ENCODE results near the gene NFATC3. TPM values are rescaled to one million over a fixed set of nuclear protein-coding genes. Genes with fewer than 3 reads are reported as not detected.

NFATC3 gene
- total RNA-seq, 4 donors from 2014 or later: 22.6 to 74.0 (median 48.4) TPM

DNA sequence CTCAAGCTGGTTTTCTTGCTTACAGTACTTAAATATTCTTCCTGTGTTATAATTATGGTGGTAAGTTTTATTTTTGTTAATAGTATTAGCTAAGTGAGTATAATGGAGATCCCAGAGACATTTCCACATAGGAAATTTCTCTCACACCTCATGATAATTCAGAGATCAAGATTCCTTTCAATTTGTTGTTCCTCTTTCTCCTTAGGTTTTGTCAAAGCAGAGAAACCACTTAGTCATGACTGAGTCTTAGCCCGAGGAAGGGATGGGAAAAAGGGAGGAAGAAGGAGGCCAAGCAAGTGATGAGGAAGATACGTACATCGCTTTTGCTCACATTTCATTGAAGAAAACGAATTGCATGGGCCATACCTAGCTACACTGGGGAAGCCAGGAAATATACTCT is 132.3 kb downstream of the NFATC3 start:
- H3K36me3 ChIP-seq: no peaks in the 10 kb centered on the region
- no peaks in the 10 kb centered on the region for H3K27me3 ChIP-seq
- H3K4me3 ChIP-seq: no peak overlapping the region
- TF ChIP-seq, protein P1, sequence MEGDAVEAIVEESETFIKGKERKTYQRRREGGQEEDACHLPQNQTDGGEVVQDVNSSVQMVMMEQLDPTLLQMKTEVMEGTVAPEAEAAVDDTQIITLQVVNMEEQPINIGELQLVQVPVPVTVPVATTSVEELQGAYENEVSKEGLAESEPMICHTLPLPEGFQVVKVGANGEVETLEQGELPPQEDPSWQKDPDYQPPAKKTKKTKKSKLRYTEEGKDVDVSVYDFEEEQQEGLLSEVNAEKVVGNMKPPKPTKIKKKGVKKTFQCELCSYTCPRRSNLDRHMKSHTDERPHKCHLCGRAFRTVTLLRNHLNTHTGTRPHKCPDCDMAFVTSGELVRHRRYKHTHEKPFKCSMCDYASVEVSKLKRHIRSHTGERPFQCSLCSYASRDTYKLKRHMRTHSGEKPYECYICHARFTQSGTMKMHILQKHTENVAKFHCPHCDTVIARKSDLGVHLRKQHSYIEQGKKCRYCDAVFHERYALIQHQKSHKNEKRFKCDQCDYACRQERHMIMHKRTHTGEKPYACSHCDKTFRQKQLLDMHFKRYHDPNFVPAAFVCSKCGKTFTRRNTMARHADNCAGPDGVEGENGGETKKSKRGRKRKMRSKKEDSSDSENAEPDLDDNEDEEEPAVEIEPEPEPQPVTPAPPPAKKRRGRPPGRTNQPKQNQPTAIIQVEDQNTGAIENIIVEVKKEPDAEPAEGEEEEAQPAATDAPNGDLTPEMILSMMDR (IDR thresholded peaks at IDR 0.05): no peak
- TF ChIP-seq POLR2A (IDR thresholded peaks at IDR 0.05): no peak
- no peak overlapping the region for H3K27ac ChIP-seq
- no peaks in the 10 kb centered on the region for H3K9me3 ChIP-seq
- DNase-seq: no peak
- no peaks in the 10 kb centered on the region for H3K4me1 ChIP-seq
- intact Hi-C loops (cut with DNase I; ENCODE audit: low total_unique reads): no loop called here

DNA sequence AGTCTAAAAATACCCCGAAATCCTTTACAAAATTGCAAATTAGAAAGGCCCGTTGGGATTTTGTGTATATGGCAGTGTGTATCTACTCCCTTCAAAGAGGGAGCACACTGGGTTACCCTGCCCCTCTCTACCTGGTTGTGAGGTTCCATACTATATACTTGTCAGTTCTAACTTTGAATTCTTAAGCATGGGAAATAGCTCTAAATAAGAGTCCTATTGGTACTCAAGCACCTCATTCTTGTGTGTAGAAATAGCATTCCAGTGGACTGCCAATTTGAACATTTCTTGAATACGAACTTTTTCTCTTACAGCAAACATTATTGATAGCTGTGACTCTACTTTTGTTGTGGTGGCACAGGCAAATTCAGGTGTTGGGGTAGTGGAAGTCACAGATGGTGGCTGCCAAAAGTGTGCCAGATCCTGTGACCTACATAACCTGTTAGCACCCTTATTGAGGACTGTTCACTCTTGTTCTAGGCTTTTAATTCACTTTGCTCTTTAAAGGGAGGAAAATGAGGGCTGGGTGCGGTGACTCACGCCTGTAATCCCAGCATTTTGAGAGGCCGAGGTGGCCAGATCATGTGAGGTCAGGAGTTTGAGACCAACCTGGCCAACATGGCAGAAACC is 134.7 kb downstream of the NFATC3 start:
- no peak for DNase-seq
- Histone ChIP-seq H3K4me1 (no peaks in the 10 kb centered on the region), H3K36me3 (no peaks in the 10 kb centered on the region), H3K27me3 (no peaks in the 10 kb centered on the region), H3K27ac (no peak overlapping the region), H3K4me3 (no peak overlapping the region), H3K9me3 (no peaks in the 10 kb centered on the region)
- TF ChIP-seq, protein P1 (IDR thresholded peaks at IDR 0.05): no peak
- no peak for TF ChIP-seq POLR2A (IDR thresholded peaks at IDR 0.05)
- intact Hi-C loops (cut with DNase I; ENCODE audit: low total_unique reads): no loop called here

DNA sequence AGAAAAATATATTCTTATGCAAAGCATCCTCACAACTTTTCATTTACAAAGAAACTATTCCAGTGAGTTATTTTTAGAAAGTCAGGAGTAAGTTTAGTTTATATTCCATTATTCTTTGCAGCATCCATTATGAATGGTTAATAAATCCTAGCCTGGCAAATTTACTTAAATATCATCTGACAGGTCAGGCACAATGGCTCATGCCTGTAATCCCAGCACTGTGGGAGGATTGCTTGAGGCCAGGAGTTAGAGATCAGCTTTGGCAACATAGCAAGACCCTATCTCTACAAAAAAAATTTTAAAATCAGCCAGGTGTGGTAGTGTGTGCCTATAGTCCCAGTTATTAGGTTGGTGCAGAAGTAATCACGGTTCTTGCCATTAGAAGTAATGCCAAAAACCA is 137.9 kb downstream of the NFATC3 start:
- Histone ChIP-seq H3K27ac (no peak overlapping the region), H3K27me3 (no peaks in the 10 kb centered on the region), H3K9me3 (no peaks in the 10 kb centered on the region), H3K36me3 (no peaks in the 10 kb centered on the region), H3K4me1 (no peaks in the 10 kb centered on the region), H3K4me3 (no peak overlapping the region)
- intact Hi-C loops (cut with DNase I; ENCODE audit: low total_unique reads): no loop called here
- no peak for TF ChIP-seq POLR2A (IDR thresholded peaks at IDR 0.05)
- TF ChIP-seq, protein P1 (IDR thresholded peaks at IDR 0.05): no peak
- no peak for DNase-seq

DNA sequence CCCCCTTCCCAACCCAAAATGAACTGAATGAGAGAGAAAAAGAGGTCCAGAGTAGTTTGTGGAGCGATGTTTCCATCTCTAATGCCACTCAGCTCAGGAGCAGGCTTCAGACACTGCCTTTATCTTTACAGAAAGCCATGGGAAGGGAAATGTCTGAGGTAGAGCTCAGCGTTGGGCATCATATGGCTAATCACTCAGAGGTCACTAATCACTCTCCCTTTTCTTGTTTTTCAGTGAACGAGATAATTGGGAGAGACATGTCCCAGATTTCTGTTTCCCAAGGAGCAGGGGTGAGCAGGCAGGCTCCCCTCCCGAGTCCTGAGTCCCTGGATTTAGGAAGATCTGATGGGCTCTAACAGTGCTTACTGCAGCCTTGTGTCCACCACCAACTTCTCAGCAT is 140.9 kb downstream of the NFATC3 start:
- Histone ChIP-seq H3K27me3 (no peaks in the 10 kb centered on the region), H3K4me1 (no peaks in the 10 kb centered on the region), H3K9me3 (no peaks in the 10 kb centered on the region), H3K4me3 (no peak overlapping the region), H3K27ac (no peak overlapping the region), H3K36me3 (no peaks in the 10 kb centered on the region)
- intact Hi-C loops (cut with DNase I; ENCODE audit: low total_unique reads): no loop called here
- no peak for DNase-seq
- TF ChIP-seq, protein P1 (IDR thresholded peaks at IDR 0.05): no peak
- no peak for TF ChIP-seq POLR2A (IDR thresholded peaks at IDR 0.05)

DNA sequence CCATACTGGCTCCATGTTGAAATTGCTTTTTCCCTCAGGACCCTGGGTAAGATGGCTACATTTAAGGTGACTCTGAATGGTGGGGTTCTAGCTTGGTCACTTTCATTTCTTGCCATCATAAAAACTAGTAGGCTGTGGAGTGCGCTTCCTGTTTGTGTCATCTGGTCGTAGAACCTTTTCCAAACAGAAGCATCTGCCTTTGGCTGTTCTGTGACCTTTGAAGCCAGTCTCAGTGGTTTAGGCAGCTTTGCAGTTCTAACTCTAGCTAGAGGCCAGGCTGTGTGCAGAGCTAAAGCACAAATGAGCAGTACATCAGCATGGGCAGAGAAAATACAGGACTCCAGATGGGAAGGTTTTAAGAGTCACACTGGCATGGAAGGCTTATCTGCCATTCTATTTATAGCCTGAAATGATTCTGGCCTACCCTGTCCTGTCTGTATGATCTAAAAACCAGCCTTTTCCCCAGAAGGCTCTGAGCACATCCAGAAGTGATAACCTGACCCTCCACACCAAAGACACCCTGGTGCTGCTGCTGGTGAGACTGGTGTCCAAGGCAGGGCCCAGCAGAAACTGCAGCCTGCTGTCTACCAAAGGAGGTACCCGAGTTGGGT is 142.1 kb downstream of the NFATC3 start:
- Histone ChIP-seq H3K4me3 (no peak overlapping the region), H3K4me1 (no peaks in the 10 kb centered on the region), H3K27me3 (no peaks in the 10 kb centered on the region), H3K9me3 (no peaks in the 10 kb centered on the region), H3K36me3 (no peaks in the 10 kb centered on the region), H3K27ac (no peak overlapping the region)
- DNase-seq: no peak
- no peak for TF ChIP-seq POLR2A (IDR thresholded peaks at IDR 0.05)
- TF ChIP-seq, protein P1 (IDR thresholded peaks at IDR 0.05): no peak
- intact Hi-C loops (cut with DNase I; ENCODE audit: low total_unique reads): no loop called here

Measured in uterus (tissue), 4 donors.